Skeletal muscle satellite cell (primary cell): ENCODE data around the gene CFAP97.
"Not testable (repeated sequence)": the region's sequence is repeated elsewhere in the genome, so short reads cannot be mapped to it uniquely, and the experiment has no call there.

Experiments used
- H3K27me3 ChIP-seq: 2 replicates; pipeline ENCODE4 v1.7.0; 2013; ENCODE audit warnings: low read length; ENCODE audit not compliant: control insufficient read depth, insufficient read depth
- H3K36me3 ChIP-seq: 2 replicates; pipeline ENCODE4 v1.7.0; 2013; ENCODE audit warnings: mild to moderate bottlenecking, control low read depth, low read length; ENCODE audit not compliant: insufficient read depth
- H3K4me1 ChIP-seq: 2 replicates; pipeline ENCODE4 v1.7.0; 2013; ENCODE audit warnings: low read length; ENCODE audit not compliant: control insufficient read depth, insufficient read depth
- H3K4me2 ChIP-seq: 2 replicates; pipeline ENCODE4 v1.7.0; 2013; ENCODE audit warnings: mild to moderate bottlenecking, low read length
- H3K4me3 ChIP-seq: 2 replicates; pipeline ENCODE4 v1.7.0; 2013; ENCODE audit warnings: low read length
- H3K9ac ChIP-seq: 2 replicates; pipeline ENCODE4 v1.7.0; 2013; ENCODE audit warnings: mild to moderate bottlenecking, low read depth, low read length, moderate library complexity
- H3K9me3 ChIP-seq: replicated peaks from 2 replicates; pipeline ENCODE4 v1.7.0; 2013; ENCODE audit warnings: mild to moderate bottlenecking, control low read depth, low read length

The CFAP97 gene

GRCh38 chr4:185221491-185221890, 17.7 kb upstream of the CFAP97 start:
- H3K27me3 ChIP-seq, result no peaks in the 10 kb centered on the region
- H3K4me2 ChIP-seq, result no peak overlapping the region
- no peaks in the 10 kb centered on the region for H3K9me3 ChIP-seq
- H3K4me1 ChIP-seq, result peaks cover 39% of the 10 kb centered on the region
- no peaks in the 10 kb centered on the region for H3K36me3 ChIP-seq
- no peak overlapping the region for H3K4me3 ChIP-seq
- H3K9ac ChIP-seq, result no peak overlapping the region

- Histone ChIP-seq H3K4me2 (peak overlapping the region; percentile 11), H3K9me3 (no peaks in the 10 kb centered on the region), H3K4me1 (peaks cover 48% of the 10 kb centered on the region), H3K4me3 (no peak overlapping the region), H3K9ac (no peak overlapping the region), H3K36me3 (no peaks in the 10 kb centered on the region), H3K27me3 (no peaks in the 10 kb centered on the region)
Measured at GRCh38 chr4:185219551-185220344, 15.9 kb upstream of the CFAP97 start.

GRCh38 chr4:185218312-185218711, 14.5 kb upstream of the CFAP97 start:
- Histone ChIP-seq H3K4me1 (peaks cover 47% of the 10 kb centered on the region), H3K36me3 (no peaks in the 10 kb centered on the region), H3K9me3 (no peaks in the 10 kb centered on the region), H3K9ac (no peak overlapping the region), H3K27me3 (no peaks in the 10 kb centered on the region), H3K4me2 (no peak overlapping the region), H3K4me3 (no peak overlapping the region)

GRCh38 chr4:185217408-185217975, 13.7 kb upstream of the CFAP97 start:
- H3K9me3 ChIP-seq, result no peaks in the 10 kb centered on the region
- H3K4me2 ChIP-seq, result no peak overlapping the region
- H3K9ac ChIP-seq, result no peak overlapping the region
- no peaks in the 10 kb centered on the region for H3K36me3 ChIP-seq
- peaks cover 40% of the 10 kb centered on the region for H3K4me1 ChIP-seq
- H3K27me3 ChIP-seq, result no peaks in the 10 kb centered on the region
- H3K4me3 ChIP-seq, result no peak overlapping the region

- no peak overlapping the region for H3K4me2 ChIP-seq
- no peaks in the 10 kb centered on the region for H3K9me3 ChIP-seq
- H3K27me3 ChIP-seq, result no peaks in the 10 kb centered on the region
- no peak overlapping the region for H3K4me3 ChIP-seq
- H3K36me3 ChIP-seq, result no peaks in the 10 kb centered on the region
- no peak overlapping the region for H3K9ac ChIP-seq
- peaks cover 37% of the 10 kb centered on the region for H3K4me1 ChIP-seq
Measured at GRCh38 chr4:185215261-185215660, 11.5 kb upstream of the CFAP97 start.

- Histone ChIP-seq H3K4me3 (no peak overlapping the region), H3K4me1 (peaks cover 33% of the 10 kb centered on the region), H3K27me3 (no peaks in the 10 kb centered on the region)
Measured at GRCh38 chr4:185213877-185214276, 10.1 kb upstream of the CFAP97 start.

GRCh38 chr4:185212581-185212980, 8.8 kb upstream of the CFAP97 start:
- Histone ChIP-seq H3K9ac (no peak overlapping the region), H3K4me1 (peaks cover 34% of the 10 kb centered on the region), H3K27me3 (no peaks in the 10 kb centered on the region), H3K4me3 (no peak overlapping the region), H3K36me3 (no peaks in the 10 kb centered on the region), H3K9me3 (no peaks in the 10 kb centered on the region), H3K4me2 (peak overlapping the region; percentile 16)

More at GRCh38 chr4:185213877-185214276, 10.1 kb upstream of the CFAP97 start:
- Histone ChIP-seq H3K4me2 (no peak overlapping the region), H3K9ac (no peak overlapping the region), H3K36me3 (no peaks in the 10 kb centered on the region), H3K9me3 (no peaks in the 10 kb centered on the region)

GRCh38 chr4:185211641-185212040, 7.8 kb upstream of the CFAP97 start:
- Histone ChIP-seq H3K4me3 (peak overlapping the region; percentile 96), H3K4me2 (peak overlapping the region; percentile 98), H3K4me1 (peaks cover 27% of the 10 kb centered on the region), H3K27me3 (no peaks in the 10 kb centered on the region), H3K9ac (no peak overlapping the region), H3K9me3 (no peaks in the 10 kb centered on the region), H3K36me3 (no peaks in the 10 kb centered on the region)

- H3K4me1 ChIP-seq, result peaks cover 24% of the 10 kb centered on the region
- H3K36me3 ChIP-seq, result no peaks in the 10 kb centered on the region
- peak overlapping the region; percentile 91 for H3K9ac ChIP-seq
- no peaks in the 10 kb centered on the region for H3K27me3 ChIP-seq
- peak overlapping the region; percentile 96 for H3K4me3 ChIP-seq
- H3K9me3 ChIP-seq, result no peaks in the 10 kb centered on the region
- H3K4me2 ChIP-seq, result peak overlapping the region; percentile 98
Measured at GRCh38 chr4:185211035-185211434, 7.2 kb upstream of the CFAP97 start.

GRCh38 chr4:185210102-185210981, 6.5 kb upstream of the CFAP97 start:
- Histone ChIP-seq H3K9me3 (no peaks in the 10 kb centered on the region), H3K36me3 (no peaks in the 10 kb centered on the region), H3K4me2 (peak overlapping the region; percentile 98), H3K27me3 (no peaks in the 10 kb centered on the region), H3K4me1 (peaks cover 17% of the 10 kb centered on the region), H3K4me3 (peak overlapping the region; percentile 96), H3K9ac (peak overlapping the region; percentile 91)

- not testable (repeated sequence) for H3K9me3 ChIP-seq, H3K27me3 ChIP-seq, H3K36me3 ChIP-seq
- H3K4me1 ChIP-seq, result peaks cover 22% of the 10 kb centered on the region
- peak overlapping the region; percentile 96 for H3K4me3 ChIP-seq
- H3K4me2 ChIP-seq, result peak overlapping the region; percentile 98
- H3K9ac ChIP-seq, result peak overlapping the region; percentile 91
Measured at GRCh38 chr4:185209852-185210101, 6.0 kb upstream of the CFAP97 start.
